ENCODE measurements around the gene TUBGCP3.

Gene TUBGCP3

GRCh38 chr13:112451512-112452379, 136.2 kb downstream of the TUBGCP3 start:
- DNase-seq (ENCODE audit: low read depth, low spot score) = no peak
- CTCF ChIA-PET = no interaction called here
- TF ChIP-seq CTCF (IDR thresholded peaks at IDR 0.05; ENCODE audit: insufficient read depth, low read length, missing control alignments) = no peak
- POLR2A ChIA-PET = no interaction called here
- H3K4me3 ChIP-seq (ENCODE audit: low read depth, low read length) = no peak overlapping the region

DNA sequence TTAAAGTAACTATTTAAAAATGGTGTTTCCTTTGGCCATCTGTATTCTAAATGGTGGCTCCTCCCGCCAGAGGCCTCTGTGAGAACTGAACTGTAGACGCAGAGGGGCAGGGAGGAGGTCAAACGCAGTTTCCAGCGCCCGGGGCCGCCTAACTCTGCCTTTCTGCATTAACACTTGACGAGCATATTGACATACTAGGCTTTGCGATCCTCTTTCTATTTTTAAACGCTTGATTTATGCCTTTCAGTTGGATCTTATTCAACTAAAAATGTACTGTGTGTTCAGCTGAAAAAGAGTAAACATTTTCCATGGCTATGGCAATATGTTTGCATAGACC, 137.1 kb downstream of the TUBGCP3 start:
- ChIA-PET CTCF (no interaction called here), POLR2A (no interaction called here)
- no peak overlapping the region for H3K4me3 ChIP-seq (ENCODE audit: low read depth, low read length)
- no peak for TF ChIP-seq CTCF (IDR thresholded peaks at IDR 0.05; ENCODE audit: insufficient read depth, low read length, missing control alignments)
- no peak for DNase-seq (ENCODE audit: low read depth, low spot score)

GRCh38 chr13:112450118-112450903, 137.6 kb downstream of the TUBGCP3 start:
- no peak for TF ChIP-seq CTCF (IDR thresholded peaks at IDR 0.05; ENCODE audit: insufficient read depth, low read length, missing control alignments)
- no peak overlapping the region for H3K4me3 ChIP-seq (ENCODE audit: low read depth, low read length)
- ChIA-PET CTCF (no interaction called here), POLR2A (no interaction called here)
- DNase-seq (ENCODE audit: low read depth, low spot score) = no peak

GRCh38 chr13:112449545-112449930, 138.4 kb downstream of the TUBGCP3 start:
- no peak for TF ChIP-seq CTCF (IDR thresholded peaks at IDR 0.05; ENCODE audit: insufficient read depth, low read length, missing control alignments)
- H3K4me3 ChIP-seq (ENCODE audit: low read depth, low read length) = no peak overlapping the region
- ChIA-PET POLR2A (no interaction called here), CTCF (interaction anchor here (1.0 kb wide), 1 partner anchor 975 kb away, joined by 3 read pairs; no protein-coding TSS in a partner anchor)
- DNase-seq (ENCODE audit: low read depth, low spot score) = no peak

- no peak overlapping the region for H3K4me3 ChIP-seq (ENCODE audit: low read depth, low read length)
- DNase-seq (ENCODE audit: low read depth, low spot score) = no peak
- ChIA-PET CTCF (interaction anchor here (1.0 kb wide), 1 partner anchor 975 kb away, joined by 3 read pairs; no protein-coding TSS in a partner anchor), POLR2A (no interaction called here)
- no peak for TF ChIP-seq CTCF (IDR thresholded peaks at IDR 0.05; ENCODE audit: insufficient read depth, low read length, missing control alignments)
These were observed 139.1 kb downstream of the TUBGCP3 start for GRCh38 chr13:112448621-112449544.
